Measurements from ENCODE around the gene MCU.
"Not testable (repeated sequence)": the region's sequence is repeated elsewhere in the genome, so short reads cannot be mapped to it uniquely, and the experiment has no call there.

The MCU gene

DNA sequence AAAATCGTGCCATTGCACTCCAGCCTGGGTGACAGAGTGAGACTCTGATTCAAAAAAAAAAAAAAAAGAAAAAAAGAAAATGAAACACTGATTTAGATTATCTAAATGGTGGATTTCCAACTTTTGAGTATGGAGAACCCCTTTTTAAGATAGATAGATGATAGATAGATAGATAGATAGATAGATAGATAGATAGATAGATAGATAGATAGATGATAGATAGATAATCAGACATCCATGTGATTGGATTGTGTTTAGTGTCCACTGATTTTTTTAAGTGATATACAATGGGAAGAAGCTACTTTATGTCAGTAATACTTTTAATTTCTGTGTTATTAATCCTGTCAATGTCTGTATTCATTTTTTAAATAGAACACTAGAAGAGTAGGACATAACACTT lies 207.6 kb downstream of the MCU start:
- H3K9ac ChIP-seq (ENCODE audit: low read depth, low read length): no peak overlapping the region
- peaks cover 5% of the 10 kb centered on the region; the same call in 1 of the 2 replicates for H3K9me3 ChIP-seq (ENCODE audit: control insufficient read depth, insufficient read depth, low read length)
- H3K36me3 ChIP-seq (ENCODE audit: control insufficient read depth, insufficient read depth, low read length): no peaks in the 10 kb centered on the region
- no peak overlapping the region for H3K4me3 ChIP-seq (ENCODE audit: low read depth, low read length)
- H3K27me3 ChIP-seq (ENCODE audit: control insufficient read depth, insufficient read depth, low read length): no peaks in the 10 kb centered on the region
- no peak overlapping the region for H3K27ac ChIP-seq (ENCODE audit: low read depth, low read length)
- no peaks in the 10 kb centered on the region for H3K4me1 ChIP-seq (ENCODE audit: control insufficient read depth, insufficient read depth, low read length)

DNA sequence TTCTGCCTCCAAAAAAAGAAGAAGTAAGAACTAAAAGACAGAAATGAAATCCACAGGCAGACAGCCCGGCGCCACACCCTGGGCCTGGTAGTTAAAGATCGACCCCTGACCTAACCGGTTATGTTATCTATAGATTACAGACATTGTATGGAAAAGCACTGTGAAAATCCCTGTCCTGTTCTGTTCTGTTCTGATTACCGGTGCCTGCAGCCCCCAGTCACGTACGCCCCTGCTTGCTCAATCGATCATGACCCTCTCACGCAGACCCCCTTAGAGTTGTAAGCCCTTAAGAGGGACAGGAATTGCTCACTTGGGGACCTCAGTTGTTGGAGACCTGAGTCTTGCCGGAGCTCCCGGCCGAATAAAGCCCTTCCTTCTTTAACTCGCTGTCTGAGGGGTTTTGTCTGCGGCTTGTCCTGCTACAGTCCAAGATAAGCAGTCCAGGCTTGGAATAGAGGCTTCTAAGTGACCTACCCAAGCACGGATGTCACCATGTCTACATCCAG lies 212.1 kb downstream of the MCU start:
- H3K4me1 ChIP-seq (ENCODE audit: control insufficient read depth, insufficient read depth, low read length); H3K27ac ChIP-seq (ENCODE audit: low read depth, low read length); H3K4me3 ChIP-seq (ENCODE audit: low read depth, low read length); H3K9me3 ChIP-seq (ENCODE audit: control insufficient read depth, insufficient read depth, low read length); H3K36me3 ChIP-seq (ENCODE audit: control insufficient read depth, insufficient read depth, low read length); H3K27me3 ChIP-seq (ENCODE audit: control insufficient read depth, insufficient read depth, low read length); H3K9ac ChIP-seq (ENCODE audit: low read depth, low read length): not testable (repeated sequence)

DNA sequence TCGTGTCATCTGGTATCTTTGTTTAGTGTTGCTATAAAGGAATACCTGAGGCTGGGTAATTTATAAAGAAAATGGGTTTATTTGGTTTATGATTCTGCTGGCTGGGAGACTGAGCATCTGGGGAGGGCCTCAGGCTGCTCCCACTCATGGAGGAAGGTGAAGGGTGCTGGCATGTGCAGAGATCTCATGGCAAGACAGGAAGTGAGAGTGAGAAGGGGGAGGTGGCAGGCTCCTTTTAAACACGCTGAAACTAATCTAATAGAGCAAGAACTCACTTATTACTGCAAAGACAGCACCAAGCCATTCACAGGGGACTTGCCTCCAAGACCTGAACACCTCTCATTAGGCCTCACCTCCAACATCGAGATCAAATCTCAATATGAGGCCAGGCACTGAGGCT lies 212.9 kb downstream of the MCU start:
- no peaks in the 10 kb centered on the region for H3K4me1 ChIP-seq (ENCODE audit: control insufficient read depth, insufficient read depth, low read length)
- no peak overlapping the region for H3K9ac ChIP-seq (ENCODE audit: low read depth, low read length)
- no peak overlapping the region for H3K27ac ChIP-seq (ENCODE audit: low read depth, low read length)
- no peak overlapping the region for H3K4me3 ChIP-seq (ENCODE audit: low read depth, low read length)
- no peaks in the 10 kb centered on the region for H3K36me3 ChIP-seq (ENCODE audit: control insufficient read depth, insufficient read depth, low read length)
- H3K9me3 ChIP-seq (ENCODE audit: control insufficient read depth, insufficient read depth, low read length): peaks cover 5% of the 10 kb centered on the region; the same call in 1 of the 2 replicates
- no peaks in the 10 kb centered on the region for H3K27me3 ChIP-seq (ENCODE audit: control insufficient read depth, insufficient read depth, low read length)

DNA sequence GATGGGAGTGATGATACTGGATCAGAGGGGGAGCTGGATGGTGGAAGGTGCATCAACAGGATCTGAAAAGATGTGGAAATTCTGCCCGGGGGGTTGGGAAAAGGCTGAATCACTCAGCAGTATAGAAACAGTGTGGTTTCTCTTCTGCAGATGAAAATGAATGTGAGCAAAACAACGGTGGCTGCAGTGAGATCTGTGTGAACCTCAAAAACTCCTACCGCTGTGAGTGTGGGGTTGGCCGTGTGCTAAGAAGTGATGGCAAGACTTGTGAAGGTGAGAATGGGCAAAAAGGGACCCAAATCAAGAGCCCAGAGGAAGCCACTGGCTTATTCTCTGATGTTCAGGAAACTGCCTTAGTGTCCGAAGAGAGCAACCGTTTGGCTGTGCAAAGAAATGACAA lies 214.5 kb downstream of the MCU start:
- H3K27me3 ChIP-seq (ENCODE audit: control insufficient read depth, insufficient read depth, low read length): no peaks in the 10 kb centered on the region
- H3K36me3 ChIP-seq (ENCODE audit: control insufficient read depth, insufficient read depth, low read length): no peaks in the 10 kb centered on the region
- H3K4me3 ChIP-seq (ENCODE audit: low read depth, low read length): no peak overlapping the region
- peaks cover 5% of the 10 kb centered on the region; the same call in 1 of the 2 replicates for H3K9me3 ChIP-seq (ENCODE audit: control insufficient read depth, insufficient read depth, low read length)
- no peak overlapping the region for H3K27ac ChIP-seq (ENCODE audit: low read depth, low read length)
- H3K9ac ChIP-seq (ENCODE audit: low read depth, low read length): no peak overlapping the region
- H3K4me1 ChIP-seq (ENCODE audit: control insufficient read depth, insufficient read depth, low read length): no peaks in the 10 kb centered on the region

DNA sequence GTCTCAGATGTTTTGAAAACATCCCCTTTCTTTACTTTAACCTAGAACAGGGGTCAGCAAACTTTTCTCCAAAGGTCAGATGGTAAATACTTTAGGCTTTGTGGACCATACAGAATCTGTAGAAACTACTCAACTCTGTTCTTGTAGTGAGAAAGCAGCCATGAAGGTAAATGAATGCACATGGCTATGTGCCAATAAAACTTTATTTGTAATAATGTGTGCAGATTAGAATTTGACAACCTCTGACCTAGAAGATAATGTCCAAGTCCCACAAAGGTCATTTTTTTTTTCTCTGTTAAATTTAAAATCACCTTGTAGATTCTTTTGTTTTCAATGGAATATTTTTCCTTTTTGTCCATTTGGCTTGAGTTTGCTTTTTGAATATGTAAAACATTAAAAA lies 218.8 kb downstream of the MCU start:
- no peaks in the 10 kb centered on the region for H3K27me3 ChIP-seq (ENCODE audit: control insufficient read depth, insufficient read depth, low read length)
- H3K4me1 ChIP-seq (ENCODE audit: control insufficient read depth, insufficient read depth, low read length): peaks cover 8% of the 10 kb centered on the region
- H3K27ac ChIP-seq (ENCODE audit: low read depth, low read length): no peak overlapping the region

DNA sequence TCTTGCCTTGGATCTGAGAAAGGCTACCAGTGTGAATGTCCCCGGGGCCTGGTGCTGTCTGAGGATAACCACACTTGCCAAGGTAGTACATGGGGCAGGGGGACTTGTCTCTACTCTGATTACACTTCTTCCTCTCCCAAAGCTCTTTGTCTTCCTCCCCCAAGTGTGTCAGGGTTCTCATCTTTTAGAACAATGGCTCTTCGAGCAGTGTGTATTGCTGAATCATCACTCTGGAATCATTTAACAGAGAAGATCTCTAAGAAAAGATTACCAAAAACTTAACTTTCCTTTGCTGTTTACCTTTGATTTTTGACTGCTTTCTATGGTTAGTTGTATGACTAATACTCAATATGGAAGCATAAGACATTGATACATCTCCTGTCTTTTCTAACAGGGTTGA lies 219.8 kb downstream of the MCU start:
- H3K4me3 ChIP-seq (ENCODE audit: low read depth, low read length): no peak overlapping the region
- H3K27ac ChIP-seq (ENCODE audit: low read depth, low read length): no peak overlapping the region
- H3K4me1 ChIP-seq (ENCODE audit: control insufficient read depth, insufficient read depth, low read length): peaks cover 8% of the 10 kb centered on the region
- H3K9ac ChIP-seq (ENCODE audit: low read depth, low read length): no peak overlapping the region
- no peaks in the 10 kb centered on the region for H3K27me3 ChIP-seq (ENCODE audit: control insufficient read depth, insufficient read depth, low read length)
- H3K9me3 ChIP-seq (ENCODE audit: control insufficient read depth, insufficient read depth, low read length): no peaks in the 10 kb centered on the region
- no peaks in the 10 kb centered on the region for H3K36me3 ChIP-seq (ENCODE audit: control insufficient read depth, insufficient read depth, low read length)

More for the DNA sequence above, 218.8 kb downstream of the MCU start:
- Histone ChIP-seq H3K4me3 (ENCODE audit: low read depth, low read length) (no peak overlapping the region), H3K36me3 (ENCODE audit: control insufficient read depth, insufficient read depth, low read length) (no peaks in the 10 kb centered on the region), H3K9me3 (ENCODE audit: control insufficient read depth, insufficient read depth, low read length) (no peaks in the 10 kb centered on the region), H3K9ac (ENCODE audit: low read depth, low read length) (no peak overlapping the region)

DNA sequence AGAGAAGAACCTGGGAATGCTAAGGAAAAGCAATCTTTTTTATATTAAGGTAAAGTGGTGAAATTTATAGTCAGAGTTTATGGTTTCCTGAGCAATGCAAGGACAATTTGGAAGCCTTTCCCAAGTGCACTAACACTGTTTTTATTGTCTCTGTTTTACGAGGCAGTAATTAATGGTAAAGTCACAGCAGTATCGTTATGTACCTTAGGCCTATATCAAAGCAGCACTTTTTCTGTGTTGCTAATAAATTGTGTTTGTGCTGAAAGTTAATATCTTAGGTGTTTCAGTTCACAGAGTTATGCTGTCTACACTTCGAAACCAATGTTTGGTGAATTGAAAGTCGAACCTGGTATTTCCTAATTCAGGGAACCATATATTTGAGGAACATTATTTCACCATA lies 220.8 kb downstream of the MCU start:
- Histone ChIP-seq H3K4me3 (ENCODE audit: low read depth, low read length) (no peak overlapping the region), H3K27ac (ENCODE audit: low read depth, low read length) (no peak overlapping the region), H3K9me3 (ENCODE audit: control insufficient read depth, insufficient read depth, low read length) (no peaks in the 10 kb centered on the region), H3K9ac (ENCODE audit: low read depth, low read length) (no peak overlapping the region), H3K4me1 (ENCODE audit: control insufficient read depth, insufficient read depth, low read length) (peaks cover 8% of the 10 kb centered on the region), H3K27me3 (ENCODE audit: control insufficient read depth, insufficient read depth, low read length) (no peaks in the 10 kb centered on the region), H3K36me3 (ENCODE audit: control insufficient read depth, insufficient read depth, low read length) (no peaks in the 10 kb centered on the region)

DNA sequence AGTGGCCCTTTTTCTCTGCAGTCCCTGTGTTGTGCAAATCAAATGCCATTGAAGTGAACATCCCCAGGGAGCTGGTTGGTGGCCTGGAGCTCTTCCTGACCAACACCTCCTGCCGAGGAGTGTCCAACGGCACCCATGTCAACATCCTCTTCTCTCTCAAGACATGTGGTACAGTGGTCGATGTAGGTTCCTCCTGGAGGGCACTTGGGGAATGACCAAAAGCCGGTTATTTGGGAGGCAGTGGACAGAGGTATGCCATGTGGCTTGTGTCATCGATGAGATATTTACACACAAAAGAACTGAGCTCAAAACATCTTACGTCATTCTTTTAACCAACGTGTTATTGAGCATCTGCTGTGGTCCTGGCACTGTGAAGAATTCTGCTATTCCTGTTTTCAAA lies 221.3 kb downstream of the MCU start:
- no peaks in the 10 kb centered on the region for H3K9me3 ChIP-seq (ENCODE audit: control insufficient read depth, insufficient read depth, low read length)
- H3K9ac ChIP-seq (ENCODE audit: low read depth, low read length): no peak overlapping the region
- H3K4me1 ChIP-seq (ENCODE audit: control insufficient read depth, insufficient read depth, low read length): peaks cover 8% of the 10 kb centered on the region
- H3K27ac ChIP-seq (ENCODE audit: low read depth, low read length): no peak overlapping the region
- H3K4me3 ChIP-seq (ENCODE audit: low read depth, low read length): no peak overlapping the region
- H3K36me3 ChIP-seq (ENCODE audit: control insufficient read depth, insufficient read depth, low read length): no peaks in the 10 kb centered on the region
- no peaks in the 10 kb centered on the region for H3K27me3 ChIP-seq (ENCODE audit: control insufficient read depth, insufficient read depth, low read length)

DNA sequence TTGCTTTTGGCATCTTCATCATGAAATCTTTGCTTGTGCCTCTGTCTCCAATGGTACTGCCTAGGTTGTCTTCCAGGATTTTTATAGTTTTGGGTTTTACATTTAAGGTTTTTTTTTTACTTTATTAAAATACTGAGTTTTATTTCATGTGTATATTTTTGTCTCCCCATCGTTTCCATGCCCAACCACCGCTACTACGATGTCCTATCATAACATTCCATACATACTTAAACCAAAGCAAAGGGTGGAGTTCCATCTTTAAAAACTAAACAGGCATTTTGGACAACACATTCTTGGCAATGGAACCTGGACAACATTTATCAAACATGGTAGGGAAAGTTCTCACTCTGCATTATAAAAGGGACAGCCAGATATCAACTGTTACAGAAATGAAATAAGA lies 225.3 kb downstream of the MCU start:
- H3K36me3 ChIP-seq (ENCODE audit: control insufficient read depth, insufficient read depth, low read length); H3K4me3 ChIP-seq (ENCODE audit: low read depth, low read length); H3K27ac ChIP-seq (ENCODE audit: low read depth, low read length); H3K9me3 ChIP-seq (ENCODE audit: control insufficient read depth, insufficient read depth, low read length); H3K9ac ChIP-seq (ENCODE audit: low read depth, low read length); H3K4me1 ChIP-seq (ENCODE audit: control insufficient read depth, insufficient read depth, low read length); H3K27me3 ChIP-seq (ENCODE audit: control insufficient read depth, insufficient read depth, low read length): not testable (repeated sequence)

DNA sequence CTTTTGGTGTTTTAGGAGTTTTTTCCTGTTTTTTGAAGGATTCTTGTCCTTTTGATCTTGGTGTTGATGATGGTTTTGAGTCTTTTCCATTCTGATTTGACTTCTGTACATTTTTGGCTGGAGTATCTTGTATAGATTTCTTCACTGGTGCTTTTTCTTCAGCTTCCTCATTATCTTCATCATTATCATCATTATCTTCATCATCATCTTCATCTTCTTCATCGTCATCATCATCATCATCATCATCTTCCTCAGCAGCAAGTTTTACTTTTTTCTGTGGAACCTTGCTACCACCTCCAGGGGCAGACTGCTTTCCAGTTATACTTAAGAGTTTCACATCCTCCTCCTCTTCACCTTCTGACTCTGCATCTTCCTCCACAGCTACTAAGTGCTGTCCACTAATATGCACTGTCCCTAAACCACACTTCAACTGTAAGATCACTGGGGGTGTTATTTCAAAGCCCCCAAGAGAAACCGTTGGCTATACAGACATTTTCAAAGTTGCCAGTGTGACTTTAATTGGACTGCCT lies 225.9 kb downstream of the MCU start:
- not testable (repeated sequence) for H3K36me3 ChIP-seq (ENCODE audit: control insufficient read depth, insufficient read depth, low read length); H3K9ac ChIP-seq (ENCODE audit: low read depth, low read length); H3K27me3 ChIP-seq (ENCODE audit: control insufficient read depth, insufficient read depth, low read length); H3K4me1 ChIP-seq (ENCODE audit: control insufficient read depth, insufficient read depth, low read length); H3K27ac ChIP-seq (ENCODE audit: low read depth, low read length); H3K4me3 ChIP-seq (ENCODE audit: low read depth, low read length); H3K9me3 ChIP-seq (ENCODE audit: control insufficient read depth, insufficient read depth, low read length)

DNA sequence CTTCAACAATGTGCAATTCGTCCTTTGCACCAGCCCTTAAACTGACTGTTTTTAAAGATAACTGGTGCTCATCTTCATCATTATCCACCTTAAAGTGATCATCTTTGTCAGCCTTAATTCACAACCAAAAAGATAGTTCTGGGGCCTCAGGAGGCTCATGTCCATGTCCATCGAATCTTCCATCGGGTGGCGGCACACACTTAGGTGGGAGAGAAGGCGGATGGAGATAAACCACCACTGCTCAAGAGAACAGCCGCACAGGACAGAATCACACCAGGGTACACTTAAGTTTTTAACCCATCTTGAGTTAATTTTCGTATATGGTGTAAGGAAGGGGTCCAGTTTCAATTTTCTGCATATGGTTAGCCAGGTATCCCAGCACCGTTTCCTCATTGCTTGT lies 226.4 kb downstream of the MCU start:
- H3K36me3 ChIP-seq (ENCODE audit: control insufficient read depth, insufficient read depth, low read length): no peaks in the 10 kb centered on the region
- no peak overlapping the region for H3K27ac ChIP-seq (ENCODE audit: low read depth, low read length)
- H3K4me1 ChIP-seq (ENCODE audit: control insufficient read depth, insufficient read depth, low read length): peaks cover under 1% of the 10 kb centered on the region; the same call in 1 of the 2 replicates
- H3K9me3 ChIP-seq (ENCODE audit: control insufficient read depth, insufficient read depth, low read length): no peaks in the 10 kb centered on the region
- no peak overlapping the region for H3K4me3 ChIP-seq (ENCODE audit: low read depth, low read length)
- H3K9ac ChIP-seq (ENCODE audit: low read depth, low read length): no peak overlapping the region
- no peaks in the 10 kb centered on the region for H3K27me3 ChIP-seq (ENCODE audit: control insufficient read depth, insufficient read depth, low read length)

Data from HUES48 (cell line).